ENCODE data around the gene HSD11B2.

DNA sequence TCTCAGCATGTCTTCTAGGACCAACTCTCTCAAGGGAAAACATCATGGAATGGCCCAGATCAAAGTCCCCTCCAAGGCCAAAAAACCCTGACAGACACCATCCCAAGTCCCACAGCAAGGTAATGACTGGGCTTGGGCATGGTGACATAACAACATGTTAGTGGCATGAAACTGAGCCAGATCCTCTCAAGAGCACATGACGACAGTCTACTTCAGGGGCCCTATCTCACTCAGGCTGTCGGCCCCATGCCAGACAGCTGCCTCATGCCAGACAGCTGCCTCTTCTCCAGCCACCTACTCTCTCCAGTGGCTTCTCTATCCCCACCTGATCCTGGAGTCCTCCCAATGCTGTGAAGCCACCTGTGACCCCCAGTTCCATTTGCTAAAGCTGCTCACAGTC, 18.4 kb downstream of the HSD11B2 start:
- no peak for TF ChIP-seq FOXK2 (IDR thresholded peaks at IDR 0.05)
- TF ChIP-seq TARDBP (IDR thresholded peaks at IDR 0.05; ENCODE audit: borderline replicate concordance): no peak
- no peak for TF ChIP-seq MEF2A (IDR thresholded peaks at IDR 0.05; ENCODE audit: insufficient read depth, low read depth, low read length)
- no peak for TF ChIP-seq SMAD1 (IDR thresholded peaks at IDR 0.05; ENCODE audit: low read depth, partially characterized antibody)
- TF ChIP-seq HDAC2 (IDR thresholded peaks at IDR 0.05): no peak
- TF ChIP-seq NRF1 (conservative IDR thresholded peaks at IDR 0.05; ENCODE audit: low read depth, low read length): no peak
- TF ChIP-seq MYC (IDR thresholded peaks at IDR 0.05; ENCODE audit: insufficient read depth, insufficient read length, insufficient replicate concordance, low read length, severe bottlenecking): no peak
- no peak for TF ChIP-seq GABPA (IDR thresholded peaks at IDR 0.05; ENCODE audit: low read depth)
- TF ChIP-seq CREB1 (IDR thresholded peaks at IDR 0.05; ENCODE audit: low read depth): no peak
